ENCODE data around the gene PSMD8. TPM values are rescaled to one million over a fixed set of nuclear protein-coding genes. Genes with fewer than 3 reads are reported as not detected.
A peak's percentile ranks its signal among the peaks of the same experiment; 100 is the strongest.

Gene PSMD8
- total and polyA plus RNA-seq, 10 donors = 39.0 to 144 (median 81.9) TPM

DNA sequence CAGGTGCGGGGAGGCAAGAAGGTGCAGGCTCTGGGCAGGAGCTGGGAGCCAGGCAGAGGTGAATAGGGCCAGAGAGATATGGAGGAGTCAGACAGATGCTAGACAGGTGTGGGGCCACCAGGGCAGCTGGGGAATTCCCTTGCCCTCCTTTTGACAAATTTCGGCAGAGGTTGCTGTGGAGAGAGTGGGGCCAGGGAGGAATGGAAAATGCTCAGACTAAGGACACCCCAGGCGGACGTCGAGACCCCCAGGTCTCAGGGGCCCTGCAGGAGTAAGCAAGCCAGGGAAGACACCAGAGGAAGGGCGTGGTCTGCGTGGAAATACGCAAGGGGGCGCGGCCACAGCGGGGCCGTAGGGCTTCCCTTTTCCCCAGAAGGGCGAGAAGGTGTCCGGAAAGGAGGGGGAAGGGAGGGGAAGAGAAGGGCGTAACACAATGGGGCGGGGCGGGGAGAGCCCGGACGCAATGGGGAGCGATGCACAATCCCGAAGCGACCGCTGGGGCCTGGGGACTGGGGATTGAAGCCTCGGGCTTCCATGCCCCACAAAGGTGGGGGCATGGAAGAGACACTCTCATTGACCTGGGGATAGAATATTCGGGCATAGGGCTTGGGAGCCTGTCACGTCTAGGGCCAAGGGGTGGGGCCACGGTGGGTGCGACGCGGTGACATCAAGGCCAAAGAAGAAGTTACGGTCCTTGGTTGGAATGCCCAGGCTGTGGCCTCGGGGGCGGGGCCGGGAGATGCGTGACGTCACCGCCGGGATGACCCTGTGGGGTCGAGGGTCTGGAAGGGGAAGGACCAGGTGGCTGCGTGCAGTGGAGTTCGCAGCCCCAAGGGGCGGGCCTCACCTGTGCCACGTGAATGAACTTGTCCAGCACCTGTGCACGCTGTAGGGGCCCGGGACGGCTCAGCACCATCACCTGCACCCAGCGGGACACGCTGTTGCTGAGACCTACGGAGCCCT is 43.5 kb downstream of the PSMD8 start:
- 7 to 16% (median 14%) methylated on average over 39 to 49 of the region's 49 CpGs for WGBS, 5 donors
- peak overlapping the region; percentile 48 to 90 (median 78) for H3K27ac ChIP-seq
- intact Hi-C loops (cut with DNase I; ENCODE audit: low total_unique reads) = no loop called here

GRCh38 chr19:38420935-38421334 is 46.6 kb downstream of the PSMD8 start:
- intact Hi-C loops (cut with DNase I; ENCODE audit: low total_unique reads) = no loop called here
- TF ChIP-seq POLR2A (IDR thresholded peaks at IDR 0.05) (no peak), POLR2AphosphoS5 (IDR thresholded peaks at IDR 0.05) (no peak), CTCF (IDR thresholded peaks at IDR 0.05 in 8 of 11, conservative IDR thresholded peaks at IDR 0.05 in 3 of 11) (no peak)
- Histone ChIP-seq H3K4me1 (peaks cover 7 to 80% (median 22%) of the 10 kb centered on the region in 6 donors), H3K9me3 (no peaks in the 10 kb centered on the region), H3K36me3 (peaks cover 0 to 48% (median 0%) of the 10 kb centered on the region in 6 donors), H3K27me3 (replicated peaks in 1 of 7) (peaks cover 0 to 5% (median 0%) of the 10 kb centered on the region in 7 donors), H3K4me3 (no peak overlapping the region), H3K27ac (no peak overlapping the region)
- WGBS, 5 donors = 85 to 95% (median 90%) methylated on average over 5 to 9 of the region's 9 CpGs
- DNase-seq = no peak

More for the DNA sequence above, 43.5 kb downstream of the PSMD8 start:
- Histone ChIP-seq H3K4me1 (peaks cover 7 to 54% (median 18%) of the 10 kb centered on the region in 6 donors), H3K4me3 (peak overlapping the region in 7 of 8 donors; percentile 23 to 66 (median 42)), H3K27me3 (replicated peaks in 1 of 7) (no peaks in the 10 kb centered on the region), H3K36me3 (peaks cover 0 to 79% (median 2%) of the 10 kb centered on the region in 6 donors), H3K9me3 (no peaks in the 10 kb centered on the region)
- peak; percentile 76 to 78 (median 78) for TF ChIP-seq POLR2AphosphoS5 (IDR thresholded peaks at IDR 0.05)
- peak in 4 of 11 experiments; percentile 35 to 47 (median 40) for TF ChIP-seq CTCF (IDR thresholded peaks at IDR 0.05 in 8 of 11, conservative IDR thresholded peaks at IDR 0.05 in 3 of 11)
- TF ChIP-seq POLR2A (IDR thresholded peaks at IDR 0.05) = no peak
- DNase-seq = peak; percentile 95

GRCh38 chr19:38421856-38422255 is 47.5 kb downstream of the PSMD8 start:
- WGBS, 5 donors = 69 to 83% (median 76%) methylated on average over 14 of the region's 14 CpGs

More at GRCh38 chr19:38421856-38422255, 47.5 kb downstream of the PSMD8 start:
- DNase-seq = no peak
- Histone ChIP-seq H3K4me1 (peaks cover 7 to 85% (median 29%) of the 10 kb centered on the region in 6 donors), H3K27ac (no peak overlapping the region), H3K27me3 (replicated peaks in 1 of 7) (peaks cover 0 to 5% (median 0%) of the 10 kb centered on the region in 7 donors), H3K9me3 (no peaks in the 10 kb centered on the region), H3K36me3 (peaks cover 0 to 39% (median 0%) of the 10 kb centered on the region in 6 donors), H3K4me3 (no peak overlapping the region)
- no peak for TF ChIP-seq CTCF (IDR thresholded peaks at IDR 0.05 in 8 of 11, conservative IDR thresholded peaks at IDR 0.05 in 3 of 11)
- TF ChIP-seq POLR2AphosphoS5 (IDR thresholded peaks at IDR 0.05) = no peak
- no peak for TF ChIP-seq POLR2A (IDR thresholded peaks at IDR 0.05)
- intact Hi-C loops (cut with DNase I; ENCODE audit: low total_unique reads) = no loop called here

All from spleen (tissue), 11 donors.